Measurements from ENCODE around the gene CHCHD3. TPM values are rescaled to one million over a fixed set of nuclear protein-coding genes. Genes with fewer than 3 reads are reported as not detected.

CHCHD3 gene
- total and polyA plus RNA-seq, 4 donors: 20.1 to 78.0 (median 46.9) TPM

DNA sequence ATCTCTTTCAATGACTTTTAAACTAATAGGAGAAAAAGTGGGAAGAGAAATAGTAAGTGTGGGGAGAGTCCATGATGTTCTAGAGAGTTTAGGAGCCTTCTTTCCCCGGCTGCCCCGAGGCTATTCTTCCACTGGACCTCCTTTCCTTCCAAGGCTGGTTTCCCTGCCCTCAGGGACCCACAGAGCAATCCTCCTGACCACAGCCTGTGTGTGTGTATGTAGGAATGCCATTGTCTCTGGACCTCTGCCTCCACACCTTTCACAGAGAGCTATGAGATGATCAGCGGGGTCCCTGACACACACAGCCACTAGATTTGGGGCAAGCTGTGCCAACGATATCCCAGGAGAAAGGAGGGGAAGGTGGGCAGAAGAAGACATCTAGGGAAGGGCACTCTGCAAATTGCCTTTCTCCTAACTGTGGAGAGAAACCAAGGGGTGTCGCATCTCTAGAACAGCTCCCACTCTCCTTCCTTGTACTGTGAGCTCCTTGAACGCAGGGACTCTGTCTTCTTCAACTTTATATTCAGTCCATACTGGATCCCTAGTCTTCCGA is 13.3 kb upstream of the CHCHD3 start:
- Histone ChIP-seq H3K9ac (ENCODE audit: insufficient read depth in 1 of 2, low read length in 2 of 2) (no peak overlapping the region), H3K4me1 (ENCODE audit: control insufficient read depth in 5 of 5, insufficient read depth in 5 of 5, low read length in 5 of 5) (no peaks in the 10 kb centered on the region), H3K4me3 (no peak overlapping the region), H3K27ac (ENCODE audit: low read depth in 1 of 2, low read length in 1 of 2) (no peak overlapping the region), H3K36me3 (ENCODE audit: control insufficient read depth in 4 of 4, insufficient read depth in 4 of 4, low read length in 4 of 4) (peaks cover 0 to 1% (median 0%) of the 10 kb centered on the region in 4 donors), H3K9me3 (ENCODE audit: control insufficient read depth in 4 of 4, insufficient read depth in 3 of 4, low read length in 3 of 4) (peaks cover 0 to 5% (median 0%) of the 10 kb centered on the region in 4 donors), H3K27me3 (ENCODE audit: control insufficient read depth in 3 of 3, insufficient read depth in 3 of 3, low read length in 2 of 3) (no peaks in the 10 kb centered on the region)
- ATAC-seq (ENCODE audit: insufficient read depth, low FRiP score) (no peak), DNase-seq (no peak)
- TF ChIP-seq, protein P1, sequence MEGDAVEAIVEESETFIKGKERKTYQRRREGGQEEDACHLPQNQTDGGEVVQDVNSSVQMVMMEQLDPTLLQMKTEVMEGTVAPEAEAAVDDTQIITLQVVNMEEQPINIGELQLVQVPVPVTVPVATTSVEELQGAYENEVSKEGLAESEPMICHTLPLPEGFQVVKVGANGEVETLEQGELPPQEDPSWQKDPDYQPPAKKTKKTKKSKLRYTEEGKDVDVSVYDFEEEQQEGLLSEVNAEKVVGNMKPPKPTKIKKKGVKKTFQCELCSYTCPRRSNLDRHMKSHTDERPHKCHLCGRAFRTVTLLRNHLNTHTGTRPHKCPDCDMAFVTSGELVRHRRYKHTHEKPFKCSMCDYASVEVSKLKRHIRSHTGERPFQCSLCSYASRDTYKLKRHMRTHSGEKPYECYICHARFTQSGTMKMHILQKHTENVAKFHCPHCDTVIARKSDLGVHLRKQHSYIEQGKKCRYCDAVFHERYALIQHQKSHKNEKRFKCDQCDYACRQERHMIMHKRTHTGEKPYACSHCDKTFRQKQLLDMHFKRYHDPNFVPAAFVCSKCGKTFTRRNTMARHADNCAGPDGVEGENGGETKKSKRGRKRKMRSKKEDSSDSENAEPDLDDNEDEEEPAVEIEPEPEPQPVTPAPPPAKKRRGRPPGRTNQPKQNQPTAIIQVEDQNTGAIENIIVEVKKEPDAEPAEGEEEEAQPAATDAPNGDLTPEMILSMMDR (IDR thresholded peaks at IDR 0.05; ENCODE audit: control extremely low read depth, extremely low read depth): no peak
- 81 to 92% methylated on average over 7 of the region's 7 CpGs for WGBS, 2 donors

DNA sequence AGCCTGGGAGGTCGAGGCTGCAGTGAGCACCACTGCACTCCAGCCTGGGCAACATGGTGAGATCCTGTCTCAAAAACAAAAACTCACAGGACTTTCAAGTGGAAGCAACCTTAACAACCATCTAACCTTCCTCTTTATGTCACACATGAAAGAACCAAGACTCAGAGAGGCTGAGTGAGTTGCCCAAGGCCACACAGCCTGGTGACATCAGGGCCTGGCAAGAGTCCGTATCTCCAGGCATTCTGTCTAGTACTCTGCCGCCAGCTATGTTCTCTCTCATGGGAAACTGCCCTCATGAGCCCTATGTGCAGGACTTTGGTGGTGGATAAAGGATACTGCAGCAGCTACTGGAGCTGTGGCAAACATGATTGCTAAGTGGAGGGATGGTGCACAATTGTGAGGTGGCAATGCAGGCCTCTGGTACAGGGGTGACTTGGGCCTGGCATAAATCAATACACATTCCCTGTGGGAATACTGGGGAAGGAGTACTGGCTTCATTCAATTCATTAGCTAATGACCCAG is 10.1 kb upstream of the CHCHD3 start:
- Histone ChIP-seq H3K4me1 (ENCODE audit: control insufficient read depth in 5 of 5, insufficient read depth in 5 of 5, low read length in 5 of 5) (no peaks in the 10 kb centered on the region), H3K9ac (ENCODE audit: insufficient read depth in 1 of 2, low read length in 2 of 2) (no peak overlapping the region), H3K4me3 (no peak overlapping the region), H3K36me3 (ENCODE audit: control insufficient read depth in 4 of 4, insufficient read depth in 4 of 4, low read length in 4 of 4) (peaks cover 0 to 1% (median 0%) of the 10 kb centered on the region in 4 donors), H3K9me3 (ENCODE audit: control insufficient read depth in 4 of 4, insufficient read depth in 3 of 4, low read length in 3 of 4) (peaks cover 0 to 5% (median 0%) of the 10 kb centered on the region in 4 donors), H3K27me3 (ENCODE audit: control insufficient read depth in 3 of 3, insufficient read depth in 3 of 3, low read length in 2 of 3) (no peaks in the 10 kb centered on the region), H3K27ac (ENCODE audit: low read depth in 1 of 2, low read length in 1 of 2) (no peak overlapping the region)
- DNase-seq: no peak
- ATAC-seq (ENCODE audit: insufficient read depth, low FRiP score): no peak
- WGBS, 2 donors: 86 to 94% methylated on average over 3 of the region's 3 CpGs
- TF ChIP-seq, protein P1 (IDR thresholded peaks at IDR 0.05; ENCODE audit: control extremely low read depth, extremely low read depth): no peak

DNA sequence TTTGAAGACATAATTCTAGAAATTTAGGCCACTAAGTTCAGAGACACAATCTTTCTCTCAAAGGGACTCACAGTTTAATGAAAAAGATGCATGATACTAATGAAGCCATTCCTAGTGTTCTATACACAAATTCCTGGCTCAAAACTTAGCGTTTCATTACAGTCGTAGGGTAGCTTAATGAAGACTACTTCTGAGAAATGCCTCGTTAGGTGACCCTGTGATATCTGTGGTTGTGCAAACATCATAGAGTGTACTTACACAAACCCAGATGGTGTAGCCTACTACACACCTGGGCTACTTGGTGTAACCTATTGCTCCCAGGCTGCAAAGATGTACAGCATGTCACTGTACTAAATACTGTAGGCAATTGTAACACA is 488 bp upstream of the CHCHD3 start:
- peaks cover 0 to 1% (median 0%) of the 10 kb centered on the region in 4 donors for H3K36me3 ChIP-seq (ENCODE audit: control insufficient read depth in 4 of 4, insufficient read depth in 4 of 4, low read length in 4 of 4)
- peaks cover 0 to 16% (median 0%) of the 10 kb centered on the region in 5 donors for H3K4me1 ChIP-seq (ENCODE audit: control insufficient read depth in 5 of 5, insufficient read depth in 5 of 5, low read length in 5 of 5)
- TF ChIP-seq, protein P1 (IDR thresholded peaks at IDR 0.05; ENCODE audit: control extremely low read depth, extremely low read depth): no peak
- ATAC-seq (ENCODE audit: insufficient read depth, low FRiP score) (no peak), DNase-seq (no peak)
- no peaks in the 10 kb centered on the region for H3K27me3 ChIP-seq (ENCODE audit: control insufficient read depth in 3 of 3, insufficient read depth in 3 of 3, low read length in 2 of 3)
- WGBS, 2 donors: 85 to 92% methylated on average over 3 of the region's 3 CpGs
- H3K9me3 ChIP-seq (ENCODE audit: control insufficient read depth in 4 of 4, insufficient read depth in 3 of 4, low read length in 3 of 4): no peaks in the 10 kb centered on the region
- no peak overlapping the region for H3K27ac ChIP-seq (ENCODE audit: low read depth in 1 of 2, low read length in 1 of 2)
- H3K4me3 ChIP-seq: no peak overlapping the region
- no peak overlapping the region for H3K9ac ChIP-seq (ENCODE audit: insufficient read depth in 1 of 2, low read length in 2 of 2)

Measured in lung (tissue), 12 donors.